Breast epithelium (tissue), 4 donors: ENCODE data around the gene MRPS12. TPM values are rescaled to one million over a fixed set of nuclear protein-coding genes. Genes with fewer than 3 reads are reported as not detected.

Experiments used
- DNase-seq, 2 donors: peaks; one replicate each; pipeline ENCODE4 v3.0.0-alpha.2; 2019; ENCODE audit warnings: low spot score in 2 of 2
- H3K27ac ChIP-seq, 2 donors: fragments of 200-600 bp; sonication (generic) in 1 of 2; one replicate each; pipeline ENCODE4 v1.5.1; 2016 to 2019; ENCODE audit warnings: mild to moderate bottlenecking in 1 of 2
- H3K27me3 ChIP-seq, 2 donors: fragments of 200-600 bp; sonication (generic) in 1 of 2; one replicate each; pipeline versions ENCODE4 v1.5.1 to v1.6.0; 2017 to 2019; ENCODE audit warnings: control low read depth in 1 of 2, mild to moderate bottlenecking in 1 of 2
- H3K36me3 ChIP-seq: fragments of 200-600 bp; one replicate; pipeline ENCODE4 v1.5.1; 2019
- H3K4me1 ChIP-seq, 2 donors: fragments of 200-600 bp; sonication (generic); one replicate each; pipeline ENCODE4 v1.5.1; 2016 to 2019; ENCODE audit warnings: control low read depth in 1 of 2
- H3K4me3 ChIP-seq, 3 donors: fragments of 200-600 bp; sonication (generic); 1 replicate in 2 of 3; 2 replicates in 1 of 3; pipeline ENCODE4 v1.5.1; 2016 to 2019; ENCODE audit warnings: mild to moderate bottlenecking in 3 of 3, moderate library complexity in 2 of 3
- H3K9me3 ChIP-seq, 2 donors: fragments of 200-600 bp; sonication (generic) in 1 of 2; one replicate each; pipeline ENCODE4 v1.5.1; 2016 to 2019; ENCODE audit warnings: control low read depth in 1 of 2
- POLR2A ChIP-seq: fragments of 450-650 bp; IDR thresholded peaks from one replicate; pipeline ENCODE4 v1.6.1; 2016; ENCODE audit warnings: antibody characterized with exemption, mild to moderate bottlenecking, moderate library complexity
- POLR2AphosphoS5 ChIP-seq, 3 donors: sonication (generic); formaldehyde crosslinking; IDR thresholded peaks; one replicate each; pipeline ENCODE4 v1.6.1; 2017; ENCODE audit warnings: antibody characterized with exemption in 3 of 3
- intact Hi-C: fragments of 100-400 bp; cut with DNase I; formaldehyde crosslinking; loops from one replicate; pipeline ENCODE4 v1.15.1; 2023; ENCODE audit warnings: low total_unique reads
- total RNA-seq, 3 donors: library from RNA; depleted of rRNA; stranded (reverse); fragments of >200 nt; gene quantifications; one replicate each; pipeline ENCODE4 v1.1.0, GENCODE V29; 2016
- TF ChIP-seq, protein P1 (sequence below), 3 donors: fragments of 450-650 bp; IDR thresholded peaks; one replicate each; pipeline ENCODE4 v1.5.1; 2016 to 2017; ENCODE audit warnings: antibody characterized with exemption in 3 of 3, mild to moderate bottlenecking in 3 of 3, moderate library complexity in 3 of 3

The MRPS12 gene
- total RNA-seq, 3 donors from 2014 or later: 27.5 to 41.0 (median 29.3) TPM

DNA sequence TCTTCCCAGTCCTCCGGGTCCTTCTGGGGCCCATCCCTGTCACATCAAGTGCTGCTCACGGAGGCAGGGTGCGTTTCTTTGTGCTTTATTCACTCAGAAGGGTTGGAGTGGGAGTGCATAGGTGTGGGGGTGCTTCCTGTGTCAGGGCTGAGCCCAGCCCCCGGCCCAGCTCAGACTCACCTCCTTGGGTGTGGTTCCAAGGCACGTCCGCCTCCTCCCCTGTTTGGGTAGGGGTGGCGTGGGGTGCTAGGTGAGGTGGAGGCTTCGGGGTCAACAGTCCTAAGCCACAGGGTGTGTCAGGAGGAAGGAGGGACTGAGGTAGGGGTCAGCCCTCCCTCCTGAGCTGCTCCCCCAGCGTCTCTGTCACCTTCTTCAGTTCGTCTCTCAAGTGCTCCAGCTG, 21.8 kb upstream of the MRPS12 start:
- intact Hi-C loops: no loop called here
- H3K27ac ChIP-seq: no peak overlapping the region
- H3K27me3 ChIP-seq: no peaks in the 10 kb centered on the region
- H3K4me1 ChIP-seq: no peaks in the 10 kb centered on the region
- DNase-seq: no peak
- TF ChIP-seq POLR2A (no peak), POLR2AphosphoS5 (IDR thresholded peaks at IDR 0.05) (no peak)
- TF ChIP-seq, protein P1, sequence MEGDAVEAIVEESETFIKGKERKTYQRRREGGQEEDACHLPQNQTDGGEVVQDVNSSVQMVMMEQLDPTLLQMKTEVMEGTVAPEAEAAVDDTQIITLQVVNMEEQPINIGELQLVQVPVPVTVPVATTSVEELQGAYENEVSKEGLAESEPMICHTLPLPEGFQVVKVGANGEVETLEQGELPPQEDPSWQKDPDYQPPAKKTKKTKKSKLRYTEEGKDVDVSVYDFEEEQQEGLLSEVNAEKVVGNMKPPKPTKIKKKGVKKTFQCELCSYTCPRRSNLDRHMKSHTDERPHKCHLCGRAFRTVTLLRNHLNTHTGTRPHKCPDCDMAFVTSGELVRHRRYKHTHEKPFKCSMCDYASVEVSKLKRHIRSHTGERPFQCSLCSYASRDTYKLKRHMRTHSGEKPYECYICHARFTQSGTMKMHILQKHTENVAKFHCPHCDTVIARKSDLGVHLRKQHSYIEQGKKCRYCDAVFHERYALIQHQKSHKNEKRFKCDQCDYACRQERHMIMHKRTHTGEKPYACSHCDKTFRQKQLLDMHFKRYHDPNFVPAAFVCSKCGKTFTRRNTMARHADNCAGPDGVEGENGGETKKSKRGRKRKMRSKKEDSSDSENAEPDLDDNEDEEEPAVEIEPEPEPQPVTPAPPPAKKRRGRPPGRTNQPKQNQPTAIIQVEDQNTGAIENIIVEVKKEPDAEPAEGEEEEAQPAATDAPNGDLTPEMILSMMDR (IDR thresholded peaks at IDR 0.05): no peak
- H3K4me3 ChIP-seq: no peak overlapping the region
- peaks cover 4% of the 10 kb centered on the region for H3K36me3 ChIP-seq
- H3K9me3 ChIP-seq: no peaks in the 10 kb centered on the region

DNA sequence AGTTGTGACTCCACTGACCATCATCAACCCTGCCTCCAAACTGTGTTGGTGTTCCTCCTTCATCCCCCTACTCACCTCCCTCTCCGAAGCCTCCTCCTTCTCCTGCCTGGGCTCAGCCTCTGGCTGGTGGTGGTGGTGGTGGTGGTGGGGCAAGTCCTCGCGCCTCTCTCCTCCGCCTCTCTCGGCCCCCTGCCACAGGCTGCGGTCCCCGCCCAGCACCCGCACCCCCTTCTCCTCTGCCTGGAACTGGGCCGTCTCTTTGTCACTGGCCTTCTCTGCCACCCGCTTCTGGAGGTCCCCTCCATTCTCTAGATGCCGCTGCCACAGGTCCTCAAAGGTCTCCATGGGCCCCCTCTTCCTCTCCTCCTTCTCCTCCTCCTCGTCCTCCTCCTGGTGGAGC, 20.3 kb upstream of the MRPS12 start:
- intact Hi-C loops: no loop called here
- Histone ChIP-seq H3K36me3 (peaks cover 2% of the 10 kb centered on the region), H3K9me3 (no peaks in the 10 kb centered on the region), H3K4me3 (no peak overlapping the region), H3K4me1 (no peaks in the 10 kb centered on the region), H3K27ac (no peak overlapping the region), H3K27me3 (no peaks in the 10 kb centered on the region)
- DNase-seq: no peak
- TF ChIP-seq, protein P1 (IDR thresholded peaks at IDR 0.05): no peak
- no peak for TF ChIP-seq POLR2AphosphoS5 (IDR thresholded peaks at IDR 0.05)
- TF ChIP-seq POLR2A: no peak

DNA sequence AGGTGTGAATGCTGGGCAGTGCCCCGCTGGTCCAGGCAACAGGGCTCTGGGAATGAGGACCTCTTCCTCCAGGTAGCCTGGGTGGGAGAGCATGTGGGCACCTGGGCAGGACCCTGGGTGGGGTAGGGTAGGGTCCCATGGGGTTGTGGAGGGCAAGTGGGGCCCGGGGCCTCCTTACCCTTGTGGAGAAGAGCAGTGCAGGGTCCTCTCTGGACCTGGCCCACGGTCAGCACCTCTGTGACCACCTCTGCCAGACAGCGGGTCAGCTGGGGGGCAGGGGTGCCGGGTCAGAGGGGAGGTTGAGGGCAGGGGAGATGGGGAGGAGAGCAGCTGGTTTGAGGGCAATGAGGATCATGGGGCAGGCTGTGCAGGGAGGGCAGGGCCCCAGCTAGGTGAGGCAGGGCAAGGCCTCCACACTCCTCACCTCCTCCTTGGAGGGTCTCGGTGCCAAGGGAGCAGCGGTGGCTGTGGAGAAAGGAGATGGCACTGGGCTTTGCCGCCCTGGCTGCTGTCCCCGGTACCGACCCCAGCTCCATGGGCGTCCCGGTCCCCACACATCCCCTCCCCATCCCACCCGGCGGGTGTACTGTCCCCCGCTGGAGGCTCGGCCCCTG, 19.2 kb upstream of the MRPS12 start:
- H3K36me3 ChIP-seq: no peaks in the 10 kb centered on the region
- H3K27ac ChIP-seq: no peak overlapping the region
- no peaks in the 10 kb centered on the region for H3K9me3 ChIP-seq
- no peak for DNase-seq
- H3K4me1 ChIP-seq: no peaks in the 10 kb centered on the region
- no peaks in the 10 kb centered on the region for H3K27me3 ChIP-seq
- no peak overlapping the region for H3K4me3 ChIP-seq
- TF ChIP-seq POLR2A: no peak
- TF ChIP-seq POLR2AphosphoS5 (IDR thresholded peaks at IDR 0.05): no peak
- TF ChIP-seq, protein P1 (IDR thresholded peaks at IDR 0.05): no peak
- intact Hi-C loops: no loop called here

DNA sequence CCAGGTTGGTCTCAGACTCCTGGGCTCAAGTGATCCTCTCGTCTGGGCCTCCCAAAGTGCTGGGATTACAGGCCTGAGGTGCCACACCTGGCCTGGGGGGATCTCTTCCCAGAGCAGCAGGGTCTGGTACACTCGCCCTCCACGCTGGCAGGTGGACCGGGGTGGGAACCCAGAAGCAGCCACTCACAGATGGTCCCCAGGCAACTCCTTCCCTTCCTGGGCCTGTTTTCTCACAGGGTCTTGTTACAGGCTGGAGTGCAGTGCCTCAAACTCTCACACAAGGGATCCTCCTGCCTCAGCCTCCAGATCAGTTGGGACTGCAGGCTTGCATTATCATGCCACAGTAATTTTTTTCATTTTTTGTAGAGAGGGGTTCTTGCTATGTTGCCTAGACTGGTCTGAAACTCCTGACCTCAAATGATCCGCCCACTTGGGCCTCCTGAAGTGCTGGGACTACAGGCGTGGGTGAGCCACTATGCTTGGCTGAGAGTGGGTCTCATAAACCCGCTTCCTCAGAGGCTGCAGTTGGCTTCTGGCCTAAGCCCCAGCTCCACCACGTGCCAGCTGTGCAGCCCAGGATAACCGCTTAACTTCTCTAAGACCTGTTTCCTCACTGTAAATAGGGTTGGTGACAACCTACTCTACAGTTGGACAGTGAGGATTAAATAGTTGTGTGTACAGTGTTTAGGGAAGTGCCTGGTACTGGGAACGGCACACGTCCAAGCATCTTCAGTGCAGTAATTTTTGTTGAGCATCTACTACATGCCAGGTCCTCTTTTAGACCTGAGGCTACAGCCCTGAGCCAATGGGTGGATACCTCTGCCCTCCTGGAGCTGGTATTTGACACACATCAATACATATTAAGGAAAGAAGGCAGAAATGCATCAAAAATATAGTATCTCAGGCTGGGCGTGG, 17.9 kb upstream of the MRPS12 start:
- Histone ChIP-seq H3K36me3 (no peaks in the 10 kb centered on the region), H3K27ac (no peak overlapping the region), H3K4me3 (no peak overlapping the region), H3K27me3 (no peaks in the 10 kb centered on the region), H3K9me3 (no peaks in the 10 kb centered on the region), H3K4me1 (no peaks in the 10 kb centered on the region)
- intact Hi-C loops: no loop called here
- DNase-seq: no peak
- TF ChIP-seq, protein P1 (IDR thresholded peaks at IDR 0.05): no peak
- TF ChIP-seq POLR2AphosphoS5 (IDR thresholded peaks at IDR 0.05) (no peak), POLR2A (no peak)

DNA sequence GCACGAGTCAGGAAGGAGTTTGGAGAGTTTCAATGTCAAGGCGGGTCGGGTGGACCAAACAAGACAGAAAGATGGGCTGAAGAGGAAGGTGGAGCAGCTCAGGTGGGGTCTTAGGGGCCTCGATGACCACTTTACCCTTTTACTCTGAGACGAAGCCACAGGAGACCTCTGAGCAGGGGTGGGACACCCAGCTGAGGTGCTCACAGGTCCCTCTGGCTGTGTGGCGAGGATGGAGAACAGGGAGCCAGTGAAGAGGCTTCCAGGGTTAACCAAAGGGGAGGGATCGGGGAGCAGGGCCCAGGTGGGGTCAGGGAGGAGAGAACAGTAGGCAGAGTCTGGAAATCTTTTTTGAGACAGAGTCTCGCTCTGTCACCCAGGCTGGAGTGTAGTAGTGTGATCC, 16.8 kb upstream of the MRPS12 start:
- intact Hi-C loops: no loop called here
- TF ChIP-seq, protein P1 (IDR thresholded peaks at IDR 0.05): no peak
- TF ChIP-seq POLR2A (no peak), POLR2AphosphoS5 (IDR thresholded peaks at IDR 0.05) (no peak)
- no peaks in the 10 kb centered on the region for H3K36me3 ChIP-seq
- DNase-seq: no peak
- H3K4me1 ChIP-seq: no peaks in the 10 kb centered on the region
- no peaks in the 10 kb centered on the region for H3K9me3 ChIP-seq
- no peaks in the 10 kb centered on the region for H3K27me3 ChIP-seq
- no peak overlapping the region for H3K4me3 ChIP-seq
- H3K27ac ChIP-seq: no peak overlapping the region
